ENCODE measurements around the gene TMTC1.

GRCh38 chr12:29717540-29718100 is 66.1 kb downstream of the TMTC1 start:
- TF ChIP-seq CTCF (IDR thresholded peaks at IDR 0.05) = no peak
- no peak for TF ChIP-seq POLR2A (IDR thresholded peaks at IDR 0.05)
